HPDE6-E6E7 (cell line): ENCODE measurements around the gene DYRK1A.
A peak's percentile ranks its signal among the peaks of the same experiment; 100 is the strongest.

Source experiments
- DNase-seq: peaks from one replicate; pipeline ENCODE4 v3.0.0; 2011; ENCODE audit warnings: missing footprints; ENCODE audit errors: extremely low spot score

Gene DYRK1A

GRCh38 chr21:37365517-37366481 lies 774 bp upstream of the DYRK1A start:
- peak; percentile 62 for DNase-seq

- no peak for DNase-seq
Observed at GRCh38 chr21:37367336-37367702, 746 bp downstream of the DYRK1A start.

DNA sequence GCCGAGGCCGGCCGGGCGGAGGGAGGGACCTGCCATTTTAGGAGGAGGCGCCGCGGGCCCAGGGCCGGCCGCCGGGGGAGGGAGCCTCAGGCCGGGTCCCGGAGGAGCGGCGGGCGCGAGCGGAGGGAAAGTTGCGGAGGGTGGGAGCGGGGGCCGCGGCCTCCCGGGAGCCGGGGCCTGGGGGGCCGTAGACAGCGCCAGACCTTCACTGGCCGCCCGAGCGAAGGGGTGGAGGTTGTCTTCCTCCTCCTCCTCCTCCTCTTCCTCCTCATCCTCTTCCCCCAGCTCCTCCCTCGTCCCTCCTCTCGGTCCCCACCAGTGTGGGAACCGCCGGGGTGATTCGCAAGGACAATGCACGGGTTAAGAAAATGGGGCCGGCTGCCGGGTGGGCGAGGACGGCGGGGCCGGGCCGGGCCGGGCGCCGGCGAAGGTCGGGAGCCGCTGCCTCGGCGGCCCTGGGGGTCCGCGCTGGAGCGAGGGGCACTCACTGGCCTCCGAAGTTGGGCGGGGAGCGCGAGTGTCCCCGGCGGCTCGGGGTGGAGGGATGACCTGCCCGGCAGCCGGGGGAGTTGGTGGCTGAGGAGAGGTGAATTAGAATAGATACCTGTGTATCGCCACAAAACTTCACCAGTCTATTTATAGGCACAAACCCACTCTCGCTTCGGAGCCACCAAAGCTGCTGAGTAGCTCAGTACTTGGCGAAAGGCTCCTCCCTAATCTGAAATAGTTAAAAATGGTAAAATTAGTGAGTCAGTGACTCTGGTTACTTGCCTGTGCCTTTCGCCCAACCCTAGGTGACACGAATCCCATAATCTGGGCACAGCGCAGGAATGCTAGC lies 1.3 kb downstream of the DYRK1A start:
- DNase-seq, result no peak

DNA sequence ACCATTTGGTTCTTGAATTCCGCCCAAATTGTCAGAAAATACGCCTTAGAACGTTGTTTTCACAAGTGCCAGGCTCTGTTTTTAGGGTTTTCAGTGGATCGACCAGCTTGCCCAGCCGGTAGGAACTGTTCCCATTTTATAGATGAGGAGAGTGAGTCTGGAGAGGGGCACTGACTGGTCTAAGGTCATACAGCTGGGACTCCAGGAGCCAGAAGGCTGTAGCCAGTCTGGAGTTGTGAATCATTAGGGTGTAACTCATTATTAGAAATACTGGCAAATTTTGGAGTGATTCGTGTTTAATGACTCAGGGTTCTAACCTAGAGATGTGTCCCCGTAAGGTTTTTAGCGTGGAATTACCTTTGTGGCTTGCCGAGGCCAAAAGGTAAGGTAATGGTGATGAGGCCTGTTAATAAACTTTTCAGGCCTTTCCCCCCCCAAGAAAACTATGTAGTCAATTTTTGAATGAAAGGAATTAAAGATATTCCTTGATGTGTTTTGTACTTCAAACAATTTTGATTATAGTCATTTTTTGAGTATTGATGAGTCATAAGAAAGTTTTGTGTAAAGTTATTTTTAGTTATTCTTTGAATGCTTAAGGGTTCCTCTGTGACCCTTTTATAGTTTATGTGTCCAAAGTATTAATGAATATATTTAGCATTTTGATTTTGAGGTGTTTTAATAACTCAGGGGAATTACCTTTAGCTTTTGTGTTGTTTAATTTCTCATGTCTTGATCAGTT lies 2.1 kb downstream of the DYRK1A start:
- DNase-seq, result no peak

DNA sequence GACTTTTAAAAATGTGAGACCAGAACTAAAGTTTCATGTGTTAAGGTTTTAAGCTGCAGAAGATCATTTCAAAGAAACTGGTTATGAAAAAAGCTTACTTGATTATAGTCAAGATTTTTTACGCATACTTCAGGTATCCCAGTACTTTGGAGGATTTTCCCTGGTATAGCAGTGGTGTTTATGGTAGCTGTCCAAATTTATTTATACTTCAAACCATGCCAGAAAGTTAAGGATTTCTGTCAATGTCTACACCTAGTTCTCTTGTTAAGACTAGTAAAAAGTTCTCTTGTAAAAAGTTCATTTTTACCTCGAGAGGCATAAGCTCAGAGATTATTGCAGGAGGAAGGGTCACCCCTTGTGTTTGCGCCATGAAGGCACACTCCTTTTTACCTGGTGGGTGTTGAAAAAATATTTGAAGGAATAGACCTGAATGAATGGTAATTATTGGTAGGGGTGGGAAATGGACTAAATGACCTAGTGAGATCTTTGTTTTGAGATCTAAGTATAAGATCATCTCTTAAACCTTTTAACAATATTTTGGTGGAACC lies 2.8 kb downstream of the DYRK1A start:
- DNase-seq, result no peak

DNA sequence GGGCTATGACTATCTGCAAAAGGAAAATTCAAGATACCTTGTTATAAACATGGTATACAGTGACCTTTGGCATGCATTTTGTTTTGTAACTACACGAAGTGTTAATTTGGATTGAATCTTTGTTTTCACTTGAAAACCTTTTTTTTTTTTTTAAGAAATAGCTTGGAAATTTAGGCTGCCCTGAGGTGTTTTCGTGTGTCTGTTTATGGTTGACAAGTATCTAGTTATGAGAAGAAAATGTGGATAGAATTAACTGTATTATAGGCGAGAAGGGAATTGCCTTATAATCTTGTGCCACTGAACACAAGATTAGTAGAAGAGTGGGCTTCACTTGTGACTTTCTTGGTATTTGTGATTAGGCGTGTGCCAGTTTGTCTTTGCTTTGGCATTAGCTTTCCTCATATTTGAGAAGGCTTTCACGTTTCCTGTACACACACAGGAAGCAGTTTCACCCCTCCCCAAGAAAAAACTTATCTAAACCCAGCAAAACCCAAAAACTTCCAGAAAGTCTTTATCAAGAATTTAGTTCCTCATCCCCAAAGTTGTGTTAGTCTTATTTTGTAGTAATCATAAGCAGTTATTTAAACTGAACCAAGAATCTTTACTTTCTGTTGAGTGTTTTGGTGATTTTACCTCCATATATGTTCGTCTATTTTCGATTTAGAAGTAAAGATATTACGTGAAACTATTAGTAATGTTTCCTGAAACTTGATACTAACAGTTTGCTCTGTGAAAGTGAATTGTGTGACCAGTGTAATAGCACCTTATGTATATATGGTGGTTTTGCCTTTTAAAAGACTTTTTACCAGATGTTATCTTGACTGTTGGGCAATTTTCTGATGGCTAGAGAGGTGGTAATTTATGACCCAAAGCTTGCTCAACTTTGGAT lies 3.8 kb downstream of the DYRK1A start:
- no peak for DNase-seq

- DNase-seq, result no peak
Observed at GRCh38 chr21:37371041-37371397, 4.4 kb downstream of the DYRK1A start.

DNA sequence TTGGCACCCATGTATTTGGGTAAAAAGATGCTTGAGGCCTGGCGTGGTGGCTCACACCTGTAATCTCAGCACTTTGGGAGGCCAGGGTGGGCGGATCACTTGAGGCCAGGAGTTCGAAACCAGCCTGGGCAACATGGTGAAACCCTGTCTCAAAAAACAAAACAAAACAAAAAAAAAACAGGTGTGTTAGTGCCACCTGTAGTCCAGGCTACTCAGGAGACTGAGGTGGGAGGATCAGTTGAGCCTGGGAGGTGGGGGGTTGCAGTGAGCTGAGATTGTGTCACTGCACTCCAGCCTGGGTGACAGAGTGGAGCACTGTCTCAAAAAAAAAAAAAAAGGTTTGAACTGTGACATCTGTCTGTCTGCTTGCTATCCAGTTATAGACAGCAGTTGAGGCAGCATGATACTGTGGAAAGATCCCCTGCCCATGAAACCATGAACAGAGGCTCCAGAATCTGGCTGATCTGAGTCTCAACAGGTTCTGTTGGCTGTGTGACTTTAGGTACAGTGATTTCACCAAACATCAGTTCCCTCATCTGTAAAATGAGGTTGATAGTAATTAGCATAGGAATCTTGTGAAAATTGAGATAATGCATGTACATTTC lies 5.7 kb downstream of the DYRK1A start:
- no peak for DNase-seq

DNA sequence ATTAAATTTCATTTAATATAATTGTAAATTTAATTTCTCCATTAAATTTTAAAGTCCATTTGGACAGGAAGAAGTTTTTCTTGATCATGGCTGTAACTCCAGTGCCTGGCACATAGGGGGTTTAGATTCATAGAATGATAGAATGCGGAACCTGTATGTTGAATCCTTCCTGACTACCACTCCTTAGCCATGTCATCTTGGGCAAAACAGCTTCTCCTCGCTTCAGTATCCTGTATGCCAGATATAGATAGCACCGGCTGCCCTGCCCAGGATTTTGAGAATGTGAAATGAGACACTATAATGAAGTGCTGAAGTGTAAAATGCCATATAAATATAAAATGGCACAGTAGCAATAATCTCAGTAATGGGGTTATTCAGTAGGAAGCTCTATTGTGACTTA lies 6.4 kb downstream of the DYRK1A start:
- DNase-seq, result no peak

DNA sequence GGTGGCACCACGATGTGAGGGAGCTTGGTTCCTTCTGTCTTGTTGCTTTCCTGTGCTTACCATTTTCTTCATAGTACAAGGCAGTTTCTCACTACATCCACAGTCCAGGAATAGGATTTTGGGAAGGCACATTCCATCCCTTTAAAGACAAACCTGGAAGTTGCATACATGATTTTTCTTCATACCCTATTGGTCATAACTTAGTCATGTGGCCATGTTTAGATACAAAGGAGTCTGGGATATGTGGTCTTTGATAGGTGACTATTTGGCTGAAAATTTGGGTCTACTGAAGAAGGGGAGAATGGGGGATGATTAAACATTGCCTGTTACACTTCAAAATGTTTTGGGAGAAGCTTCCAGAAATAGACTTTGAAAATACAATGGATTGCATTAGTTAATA lies 7.0 kb downstream of the DYRK1A start:
- DNase-seq, result no peak

DNA sequence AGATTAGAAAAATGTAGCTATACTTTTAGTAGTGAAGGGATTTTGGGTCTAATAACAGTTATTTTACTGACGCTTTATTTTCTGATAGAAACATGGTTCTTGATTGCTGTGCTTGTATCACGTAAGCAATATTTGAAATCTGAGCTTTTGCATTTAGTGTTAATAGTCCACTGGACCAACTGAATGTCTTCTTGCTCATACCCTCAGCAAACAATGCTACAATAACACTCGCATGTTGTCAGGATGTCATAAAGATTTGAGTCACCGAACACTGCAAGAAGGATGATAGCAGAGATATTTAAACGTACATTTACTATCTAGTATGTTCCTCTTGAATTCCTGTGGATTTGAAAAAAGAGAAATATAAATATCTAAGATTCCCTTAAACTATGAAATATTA lies 7.5 kb downstream of the DYRK1A start:
- DNase-seq, result no peak

DNA sequence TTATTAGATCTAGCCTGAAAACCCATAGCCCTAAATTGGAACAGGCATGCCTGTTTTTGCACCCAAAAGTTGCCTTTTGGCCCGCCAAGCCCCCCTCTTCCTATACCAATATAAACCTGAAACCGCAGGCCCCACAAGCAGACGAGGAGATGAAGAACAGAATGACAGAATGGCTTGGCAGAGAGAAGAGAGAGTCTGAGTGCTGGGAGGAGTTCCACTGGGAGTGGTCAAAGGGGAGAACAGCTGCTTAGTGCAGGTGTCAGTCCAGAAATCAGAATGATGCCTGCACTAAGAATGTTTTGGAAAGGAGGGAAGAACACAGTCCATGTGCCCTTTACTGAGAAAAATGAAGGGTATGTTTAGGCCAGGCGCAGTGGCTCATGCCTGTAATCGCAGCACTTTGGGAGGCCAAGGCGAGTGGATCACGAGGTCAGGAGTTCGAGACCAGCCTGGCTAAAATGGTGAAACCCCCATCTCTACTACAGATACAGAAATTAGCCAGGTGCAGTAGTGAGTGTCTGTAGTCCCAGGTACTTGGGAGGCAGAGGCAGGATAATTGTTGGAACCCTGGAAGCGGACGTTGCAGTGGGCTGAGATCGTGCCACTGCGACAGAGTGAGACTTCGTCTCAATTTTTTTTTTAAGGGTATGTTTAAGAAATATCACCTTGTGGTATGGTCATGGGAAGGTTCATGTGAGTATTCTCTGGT lies 9.4 kb downstream of the DYRK1A start:
- no peak for DNase-seq

DNA sequence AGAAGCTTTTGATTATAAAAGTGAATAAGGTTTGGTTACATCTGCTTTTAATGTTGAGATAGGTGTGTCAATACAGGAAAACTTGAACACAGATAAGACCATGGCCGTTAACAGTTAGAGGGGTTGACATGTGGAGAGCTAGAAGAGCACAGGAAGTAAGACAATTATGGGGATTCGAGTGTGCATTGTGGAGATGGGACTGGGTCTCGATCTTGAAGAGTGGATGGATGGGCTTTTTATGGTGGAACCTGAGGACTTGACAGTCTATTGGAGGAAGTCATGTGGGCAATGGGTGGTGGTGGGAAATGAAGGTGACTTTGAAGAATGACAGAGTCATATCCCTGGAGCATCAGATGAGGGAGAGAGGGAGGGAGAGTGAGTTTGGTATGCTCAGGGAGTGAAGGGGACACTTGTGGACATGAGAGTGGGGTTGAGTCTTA lies 12.1 kb downstream of the DYRK1A start:
- DNase-seq, result no peak

GRCh38 chr21:37380349-37381323 lies 14.1 kb downstream of the DYRK1A start:
- no peak for DNase-seq

DNA sequence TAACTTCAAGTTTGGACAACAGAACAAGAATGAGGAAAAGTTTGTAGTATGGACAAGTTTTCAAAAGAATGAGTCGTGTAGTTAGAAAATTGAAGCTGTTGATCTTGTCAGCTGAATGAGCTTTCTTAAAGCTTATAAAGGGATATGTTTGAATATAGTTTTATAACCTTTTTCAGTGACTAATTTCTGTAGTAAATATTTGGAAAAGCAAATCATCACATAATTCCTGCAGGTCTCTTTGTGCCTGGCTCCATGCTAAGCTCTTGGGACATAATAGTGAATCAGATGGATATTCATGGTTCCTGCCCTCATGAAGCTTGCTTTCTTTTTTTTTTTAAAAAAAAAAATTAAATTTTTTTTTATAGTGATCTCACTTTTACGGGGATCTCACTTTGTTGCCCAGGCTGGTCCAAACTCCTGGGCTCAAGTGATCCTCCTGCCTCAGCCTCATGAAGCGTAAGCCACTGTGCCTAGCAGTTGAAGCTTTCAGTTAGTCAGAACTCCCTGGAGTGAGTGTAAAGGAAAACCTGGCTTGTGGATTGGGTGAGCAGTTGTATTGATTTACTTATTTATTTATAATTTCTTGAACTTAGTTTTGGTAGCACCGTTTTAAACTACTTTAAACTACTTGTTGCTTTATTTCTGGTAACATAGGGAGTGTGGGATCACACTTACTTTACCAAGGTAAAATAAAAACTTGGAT lies 15.5 kb downstream of the DYRK1A start:
- DNase-seq, result no peak

- DNase-seq, result no peak
Observed at GRCh38 chr21:37383086-37383485, 16.5 kb downstream of the DYRK1A start.

GRCh38 chr21:37383784-37384311 lies 17.3 kb downstream of the DYRK1A start:
- no peak for DNase-seq

GRCh38 chr21:37384416-37384815 lies 17.8 kb downstream of the DYRK1A start:
- no peak for DNase-seq
